B cell (primary cell): ENCODE results near the gene RNF39. TPM values are rescaled to one million over a fixed set of nuclear protein-coding genes. Genes with fewer than 3 reads are reported as not detected.
"Not testable (repeated sequence)": the region's sequence is repeated elsewhere in the genome, so short reads cannot be mapped to it uniquely, and the experiment has no call there.

Experiments used
- ATAC-seq: fragments of 200-7000 bp; cut with Tn5 transposase; one replicate; pipeline ENCODE4 v1.10.0; 2021; ENCODE audit warnings: low read depth, mild to moderate bottlenecking, moderate number of reproducible peaks, moderate library complexity
- CTCF ChIA-PET: fragments of 350-600 bp; sonication (Branson Sonifier 250); formaldehyde crosslinking; loops from one replicate; lab custom pipeline; 2021; ENCODE audit warnings: antibody characterized with exemption, inconsistent platforms; lab: Charles Lee
- POLR2A ChIA-PET: fragments of 350-600 bp; sonication (Branson Sonifier 250); formaldehyde crosslinking; loops from one replicate; lab custom pipeline; 2021; ENCODE audit warnings: antibody characterized with exemption; lab: Charles Lee
- DNase-seq: peaks from one replicate; pipeline ENCODE4 v3.0.0; 2013
- H2AFZ ChIP-seq: 2 replicates; pipeline ENCODE4 v1.6.1; 2012; ENCODE audit warnings: mild to moderate bottlenecking, low read depth, low read length; ENCODE audit not compliant: insufficient read depth, poor library complexity, severe bottlenecking
- H3K27ac ChIP-seq, 2 donors: 1 replicate in 1 of 2; 2 replicates in 1 of 2; pipeline ENCODE4 v1.5.1; 2012 to 2013; ENCODE audit warnings: low read length in 2 of 2, mild to moderate bottlenecking in 2 of 2, moderate library complexity in 1 of 2
- H3K27me3 ChIP-seq, 4 experiments: fragments of 200-600 bp in 1 of 4; sonication (generic) in 1 of 4; replicated peaks in 1 of 4; 1 replicate in 2 of 4; 2 replicates in 2 of 4; pipeline versions ENCODE4 v1.6.1 to v1.7.0; 2013 to 2016; ENCODE audit warnings: low read length in 3 of 4, mild to moderate bottlenecking in 2 of 4, mixed read lengths in 1 of 4, moderate library complexity in 1 of 4; ENCODE audit not compliant: insufficient read depth in 4 of 4, control insufficient read depth in 3 of 4; ENCODE audit errors: control extremely low read depth in 1 of 4
- H3K36me3 ChIP-seq, 2 experiments: replicated peaks in 1 of 2; 1 replicate in 1 of 2; 2 replicates in 1 of 2; pipeline versions ENCODE4 v1.6.1 to v1.7.1; 2013; ENCODE audit warnings: low read length in 1 of 2; ENCODE audit not compliant: insufficient read depth in 2 of 2, control insufficient read depth in 1 of 2; ENCODE audit errors: control extremely low read depth in 1 of 2, extremely low read depth in 1 of 2
- H3K4me1 ChIP-seq, 2 donors: fragments of 200-600 bp in 1 of 2; sonication (generic) in 1 of 2; 1 replicate in 1 of 2; 2 replicates in 1 of 2; pipeline versions ENCODE4 v1.5.1 to v1.6.1; 2013 to 2017; ENCODE audit warnings: low read length in 2 of 2; ENCODE audit not compliant: control insufficient read depth in 2 of 2, insufficient read depth in 2 of 2
- H3K4me2 ChIP-seq: replicated peaks from 2 replicates; pipeline ENCODE3; 2012; ENCODE audit warnings: mild to moderate bottlenecking, low read depth, low read length; ENCODE audit not compliant: poor library complexity, severe bottlenecking
- H3K4me3 ChIP-seq, 5 experiments: fragments of 200-600 bp in 1 of 5; sonication (generic) in 1 of 5; 1 replicate in 3 of 5; 2 replicates in 2 of 5; pipeline versions ENCODE4 v1.5.1 to v1.7.0; 2011 to 2016; ENCODE audit warnings: low read length in 4 of 5, mild to moderate bottlenecking in 4 of 5, low read depth in 2 of 5, control low read depth in 1 of 5, moderate library complexity in 1 of 5; ENCODE audit not compliant: insufficient read depth in 1 of 5; ENCODE audit errors: control extremely low read depth in 1 of 5, extremely low read depth in 1 of 5
- H3K79me2 ChIP-seq: fragments of 200-600 bp; sonication (generic); one replicate; pipeline ENCODE4 v1.6.0; 2016; ENCODE audit warnings: low read length; ENCODE audit not compliant: control insufficient read depth, insufficient read depth
- H3K9ac ChIP-seq: fragments of 200-600 bp; sonication (generic); 2 replicates; pipeline ENCODE4 v1.6.1; 2017; ENCODE audit warnings: mild to moderate bottlenecking, low read length, moderate library complexity
- H3K9me3 ChIP-seq, 3 donors: one replicate each; pipeline versions ENCODE4 v1.6.1 to v1.7.1; 2013; ENCODE audit warnings: low read length in 2 of 3; ENCODE audit not compliant: control insufficient read depth in 2 of 3, insufficient read depth in 1 of 3; ENCODE audit errors: control extremely low read depth in 1 of 3
- H4K20me1 ChIP-seq: 2 replicates; pipeline ENCODE4 v1.6.0; 2012; ENCODE audit warnings: mild to moderate bottlenecking, low read length; ENCODE audit not compliant: insufficient read depth, control insufficient read depth, poor library complexity, severe bottlenecking
- H3K27ac Mint-ChIP-seq: one replicate; pipeline ENCODE4 v1.8.0; 2021; ENCODE audit warnings: mixed read lengths
- H3K27me3 Mint-ChIP-seq: one replicate; pipeline ENCODE4 v1.8.0; 2021; ENCODE audit warnings: mixed read lengths
- H3K4me1 Mint-ChIP-seq: one replicate; pipeline ENCODE4 v1.8.0; 2021; ENCODE audit warnings: mixed read lengths
- H3K4me3 Mint-ChIP-seq: one replicate; pipeline ENCODE4 v1.8.0; 2021; ENCODE audit warnings: mixed read lengths
- H3K9me3 Mint-ChIP-seq: one replicate; pipeline ENCODE4 v1.8.0; 2022; ENCODE audit warnings: mixed read lengths; ENCODE audit not compliant: insufficient read depth
- CTCF ChIP-seq: fragments of 200-600 bp; IDR thresholded peaks from one replicate; pipeline ENCODE4 v1.8.0; 2022; ENCODE audit warnings: antibody characterized with exemption, mild to moderate bottlenecking
- EZH2 ChIP-seq: IDR thresholded peaks from 2 replicates; pipeline ENCODE4 v1.6.1; 2012; ENCODE audit warnings: borderline replicate concordance, low read depth, mild to moderate bottlenecking, moderate library complexity, low read length; ENCODE audit not compliant: insufficient read depth, poor library complexity, severe bottlenecking
- WGBS: methylation state at CpG from one replicate; pipeline ENCODE4 v1.1.5; 2013; ENCODE audit warnings: missing lambda C conversion rate; ENCODE audit not compliant: insufficient coverage; 5-methylcytosine and 5-hydroxymethylcytosine counted together
- intact Hi-C: fragments of 100-400 bp; cut with micrococcal nuclease; formaldehyde crosslinking; loops from one replicate; pipeline ENCODE4 v1.10.0; 2022
- polyA plus RNA-seq: library from polyadenylated mRNA; depleted of rRNA; stranded (reverse); fragments of >200 nt; gene quantifications from 2 replicates; pipeline ENCODE4 v1.2.3, GENCODE V29; 2012
- total RNA-seq, 2 donors: library from RNA; stranded (reverse); fragments of 120-200 nt in 1 of 2; gene quantifications; 1 replicate in 1 of 2; 2 replicates in 1 of 2; pipeline versions ENCODE4 v1.2.3 to v1.2.4, GENCODE V29; 2013 to 2022

The RNF39 gene
- total and polyA plus RNA-seq, 2 donors (not counting 1 experiment from before 2014, with no cell fraction given): not detected

DNA sequence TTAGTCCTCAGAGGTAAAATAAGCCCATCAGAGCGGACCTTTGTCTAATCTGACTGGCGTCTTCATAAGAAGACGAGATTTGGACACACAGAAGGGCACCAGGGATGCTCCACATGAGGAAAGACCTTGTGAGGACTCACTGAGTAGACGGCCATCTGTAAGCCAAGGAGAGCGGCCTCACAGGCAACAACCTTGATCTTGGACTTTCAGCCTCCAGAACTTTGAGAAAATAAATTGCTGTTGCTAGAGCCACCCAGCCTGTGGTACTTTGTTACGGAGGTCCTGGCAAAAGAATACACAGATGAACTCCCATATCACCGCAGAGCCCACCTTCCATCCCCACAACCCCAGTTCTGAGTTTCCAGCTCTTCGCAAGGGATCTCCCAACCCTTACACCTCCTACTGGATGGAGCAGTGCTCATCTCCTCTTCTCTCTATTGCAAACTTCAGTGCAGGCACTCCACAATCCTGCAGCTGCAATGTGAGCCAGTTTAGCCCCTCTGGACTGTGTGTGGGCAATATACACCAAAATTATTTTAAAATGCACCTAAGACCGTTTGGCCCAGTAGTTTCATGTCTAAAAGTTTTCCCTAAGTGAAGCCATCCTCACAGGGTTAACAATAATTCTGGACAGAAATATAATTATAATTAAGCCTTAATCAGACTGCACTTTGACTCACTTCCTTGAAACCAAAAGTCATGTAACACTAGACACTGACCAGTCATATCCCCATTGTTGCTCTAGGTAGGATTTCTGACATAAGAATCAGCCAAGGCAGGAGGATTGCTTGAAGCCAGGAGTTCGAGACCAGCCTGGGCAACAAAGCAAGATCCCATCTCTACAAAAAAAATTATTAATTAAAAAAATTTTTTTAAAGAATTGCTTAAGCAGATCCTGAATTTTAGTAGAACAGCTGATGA, 46.1 kb upstream of the RNF39 start:
- Histone ChIP-seq H3K9ac (no peak overlapping the region), H3K27me3 (peaks cover 0 to 15% (median 4%) of the 10 kb centered on the region in 4 experiments), H3K27ac (no peak overlapping the region), H3K79me2 (no peaks in the 10 kb centered on the region), H4K20me1 (no peaks in the 10 kb centered on the region), H3K9me3 (no peaks in the 10 kb centered on the region), H3K4me2 (no peak overlapping the region), H3K36me3 (no peaks in the 10 kb centered on the region), H2AFZ (no peak overlapping the region), H3K4me1 (no peaks in the 10 kb centered on the region), H3K4me3 (no peak overlapping the region)
- intact Hi-C loops: no loop called here
- 96% methylated on average over 8 of the region's 10 CpGs for WGBS
- Mint-ChIP-seq H3K27me3 (peaks cover 42% of the 10 kb centered on the region), H3K4me1 (no peaks in the 10 kb centered on the region), H3K4me3 (no peak overlapping the region), H3K27ac (no peak overlapping the region), H3K9me3 (no peaks in the 10 kb centered on the region)
- CTCF ChIA-PET: interaction anchor here (3.6 to 4.3 kb wide), 2 partner anchors 11 to 19 kb away, joined by 22 read pairs; no protein-coding TSS in a partner anchor
- DNase-seq: no peak
- no peak for ATAC-seq
- TF ChIP-seq CTCF (no peak), EZH2 (no peak)
- POLR2A ChIA-PET: no interaction called here

- H3K4me3 Mint-ChIP-seq, H3K9ac ChIP-seq, H3K4me1 Mint-ChIP-seq, POLR2A ChIA-PET, H3K4me3 ChIP-seq, H3K27ac ChIP-seq, H3K4me2 ChIP-seq, DNase-seq, H3K9me3 Mint-ChIP-seq, H3K9me3 ChIP-seq, H3K79me2 ChIP-seq, ATAC-seq, intact Hi-C loops, H3K27ac Mint-ChIP-seq, H4K20me1 ChIP-seq, H3K4me1 ChIP-seq, H2AFZ ChIP-seq, H3K36me3 ChIP-seq: not testable (repeated sequence)
- CTCF ChIA-PET: interaction anchor here (0.5 to 1.3 kb wide), 2 partner anchors 13 to 702 kb away, joined by 4 read pairs; no protein-coding TSS in a partner anchor
- H3K27me3 Mint-ChIP-seq: peaks cover 41% of the 10 kb centered on the region
- WGBS: 93% methylated on average over 3 of the region's 5 CpGs
- peaks cover 0 to 11% (median 3%) of the 10 kb centered on the region in 4 experiments for H3K27me3 ChIP-seq
Observed at GRCh38 chr6:30118691-30119090, 43.1 kb upstream of the RNF39 start.
